Peyer's patch (tissue), 4 donors: Measurements from ENCODE around the gene PRKCH. TPM values are rescaled to one million over a fixed set of nuclear protein-coding genes. Genes with fewer than 3 reads are reported as not detected.
"Not testable (repeated sequence)": the region's sequence is repeated elsewhere in the genome, so short reads cannot be mapped to it uniquely, and the experiment has no call there.

Experiments used
- DNase-seq, 3 donors: peaks; one replicate each; pipeline ENCODE4 v3.0.0-alpha.2; 2017 to 2019
- H3K27ac ChIP-seq, 4 donors: fragments of 200-600 bp; sonication (generic); one replicate each; pipeline ENCODE4 v1.5.1; 2016 to 2019
- H3K27me3 ChIP-seq, 2 donors: fragments of 200-600 bp; sonication (generic); one replicate each; pipeline ENCODE4 v1.5.1; 2019
- H3K36me3 ChIP-seq, 3 donors: fragments of 200-600 bp; sonication (generic); one replicate each; pipeline ENCODE4 v1.5.1; 2016 to 2019
- H3K4me1 ChIP-seq, 4 donors: fragments of 200-600 bp; sonication (generic); one replicate each; pipeline ENCODE4 v1.5.1; 2016 to 2019
- H3K4me3 ChIP-seq, 4 donors: fragments of 200-600 bp; sonication (generic); 1 replicate in 3 of 4; 2 replicates in 1 of 4; pipeline ENCODE4 v1.5.1; 2016 to 2019; ENCODE audit warnings: mild to moderate bottlenecking in 1 of 4
- H3K9me3 ChIP-seq, 4 donors: fragments of 200-600 bp; sonication (generic); one replicate each; pipeline ENCODE4 v1.5.1; 2016 to 2019; ENCODE audit warnings: mild to moderate bottlenecking in 1 of 4
- POLR2A ChIP-seq, 2 donors: fragments of 450-650 bp; IDR thresholded peaks; one replicate each; pipeline ENCODE4 v1.5.1; 2017; ENCODE audit warnings: antibody characterized with exemption in 2 of 2, mild to moderate bottlenecking in 2 of 2, moderate library complexity in 2 of 2
- total RNA-seq, 4 donors: library from RNA; depleted of rRNA; stranded (reverse); fragments of >200 nt; gene quantifications; one replicate each; pipeline ENCODE4 v1.1.0, GENCODE V29; 2016
- TF ChIP-seq, protein P1 (sequence below), 6 experiments: fragments of 450-650 bp in 4 of 6; fragments of 200-600 bp in 2 of 6; sonication (generic) in 1 of 6; IDR thresholded peaks; one replicate each; pipeline ENCODE4 v1.5.1; 2017 to 2019; ENCODE audit warnings: antibody characterized with exemption in 6 of 6, mild to moderate bottlenecking in 3 of 6, moderate library complexity in 1 of 6

Gene PRKCH
- total RNA-seq, 4 donors from 2014 or later: 32.5 to 64.2 (median 53.0) TPM

DNA sequence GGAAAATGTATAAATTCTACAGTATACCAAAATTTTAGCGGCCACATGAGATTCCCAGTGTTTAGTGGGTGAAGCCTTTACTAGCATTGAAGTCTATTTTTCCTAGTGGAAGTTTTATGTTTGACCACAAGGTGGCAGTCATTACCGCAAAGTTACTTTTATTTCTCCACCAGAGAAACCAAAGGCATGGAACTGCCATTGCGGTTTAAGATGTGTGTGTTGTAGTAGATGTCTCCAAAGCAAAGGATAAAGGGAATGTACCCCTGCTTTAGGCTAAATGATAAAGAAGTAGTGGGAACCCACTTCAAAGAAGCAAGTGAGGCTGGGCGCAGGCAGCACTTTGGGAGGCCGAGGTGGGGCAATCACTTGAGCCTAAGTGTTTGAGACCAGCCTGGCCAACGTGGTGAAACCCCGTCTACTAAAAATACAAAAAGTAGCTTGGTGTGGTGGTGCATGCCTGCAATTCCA is 140.5 kb downstream of the PRKCH start:
- Histone ChIP-seq H3K27ac (no peak overlapping the region), H3K27me3 (no peaks in the 10 kb centered on the region), H3K9me3 (no peaks in the 10 kb centered on the region), H3K4me1 (peaks cover 0 to 9% (median 4%) of the 10 kb centered on the region in 4 donors), H3K36me3 (no peaks in the 10 kb centered on the region), H3K4me3 (no peak overlapping the region)
- DNase-seq: no peak
- TF ChIP-seq, protein P1, sequence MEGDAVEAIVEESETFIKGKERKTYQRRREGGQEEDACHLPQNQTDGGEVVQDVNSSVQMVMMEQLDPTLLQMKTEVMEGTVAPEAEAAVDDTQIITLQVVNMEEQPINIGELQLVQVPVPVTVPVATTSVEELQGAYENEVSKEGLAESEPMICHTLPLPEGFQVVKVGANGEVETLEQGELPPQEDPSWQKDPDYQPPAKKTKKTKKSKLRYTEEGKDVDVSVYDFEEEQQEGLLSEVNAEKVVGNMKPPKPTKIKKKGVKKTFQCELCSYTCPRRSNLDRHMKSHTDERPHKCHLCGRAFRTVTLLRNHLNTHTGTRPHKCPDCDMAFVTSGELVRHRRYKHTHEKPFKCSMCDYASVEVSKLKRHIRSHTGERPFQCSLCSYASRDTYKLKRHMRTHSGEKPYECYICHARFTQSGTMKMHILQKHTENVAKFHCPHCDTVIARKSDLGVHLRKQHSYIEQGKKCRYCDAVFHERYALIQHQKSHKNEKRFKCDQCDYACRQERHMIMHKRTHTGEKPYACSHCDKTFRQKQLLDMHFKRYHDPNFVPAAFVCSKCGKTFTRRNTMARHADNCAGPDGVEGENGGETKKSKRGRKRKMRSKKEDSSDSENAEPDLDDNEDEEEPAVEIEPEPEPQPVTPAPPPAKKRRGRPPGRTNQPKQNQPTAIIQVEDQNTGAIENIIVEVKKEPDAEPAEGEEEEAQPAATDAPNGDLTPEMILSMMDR (IDR thresholded peaks at IDR 0.05): peak; percentile 71 to 98 (median 90)
- TF ChIP-seq POLR2A (IDR thresholded peaks at IDR 0.05): no peak

DNA sequence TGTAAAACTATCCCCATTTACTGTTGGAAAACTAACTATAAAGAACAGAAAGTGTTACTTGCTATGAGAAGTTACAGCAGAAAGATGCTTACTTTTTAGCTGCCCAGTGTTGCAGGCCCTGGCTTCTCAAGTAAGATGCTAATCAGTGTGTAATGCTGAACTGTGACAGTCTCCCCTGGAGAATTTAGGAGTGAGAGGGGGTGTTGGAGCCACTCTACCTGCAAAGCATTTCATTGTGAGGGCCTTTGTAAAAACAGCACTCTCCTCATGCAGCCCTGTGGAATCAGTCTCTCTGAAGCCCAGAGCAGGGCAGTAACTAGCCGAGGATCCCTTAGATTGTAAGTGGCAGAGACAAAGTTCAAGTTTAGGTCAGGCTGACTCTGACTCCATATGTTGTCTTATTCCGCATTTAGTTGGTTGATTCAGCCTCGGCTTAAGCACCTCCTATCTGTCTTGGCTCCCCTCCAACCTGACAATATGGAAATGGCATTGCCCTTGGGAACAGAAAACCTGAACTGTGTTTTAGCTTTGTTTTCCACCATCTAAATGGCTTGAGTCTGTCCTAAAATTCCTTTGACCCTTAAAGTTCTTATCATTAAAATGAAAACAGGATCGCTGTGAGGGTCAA is 141.3 kb downstream of the PRKCH start:
- H3K4me3 ChIP-seq: no peak overlapping the region
- H3K27ac ChIP-seq: peak overlapping the region in 1 of 4 donors; percentile 8
- H3K36me3 ChIP-seq: no peaks in the 10 kb centered on the region
- peaks cover 0 to 9% (median 4%) of the 10 kb centered on the region in 4 donors for H3K4me1 ChIP-seq
- no peaks in the 10 kb centered on the region for H3K27me3 ChIP-seq
- DNase-seq: no peak
- TF ChIP-seq, protein P1 (IDR thresholded peaks at IDR 0.05): no peak
- TF ChIP-seq POLR2A (IDR thresholded peaks at IDR 0.05): no peak
- H3K9me3 ChIP-seq: no peaks in the 10 kb centered on the region

DNA sequence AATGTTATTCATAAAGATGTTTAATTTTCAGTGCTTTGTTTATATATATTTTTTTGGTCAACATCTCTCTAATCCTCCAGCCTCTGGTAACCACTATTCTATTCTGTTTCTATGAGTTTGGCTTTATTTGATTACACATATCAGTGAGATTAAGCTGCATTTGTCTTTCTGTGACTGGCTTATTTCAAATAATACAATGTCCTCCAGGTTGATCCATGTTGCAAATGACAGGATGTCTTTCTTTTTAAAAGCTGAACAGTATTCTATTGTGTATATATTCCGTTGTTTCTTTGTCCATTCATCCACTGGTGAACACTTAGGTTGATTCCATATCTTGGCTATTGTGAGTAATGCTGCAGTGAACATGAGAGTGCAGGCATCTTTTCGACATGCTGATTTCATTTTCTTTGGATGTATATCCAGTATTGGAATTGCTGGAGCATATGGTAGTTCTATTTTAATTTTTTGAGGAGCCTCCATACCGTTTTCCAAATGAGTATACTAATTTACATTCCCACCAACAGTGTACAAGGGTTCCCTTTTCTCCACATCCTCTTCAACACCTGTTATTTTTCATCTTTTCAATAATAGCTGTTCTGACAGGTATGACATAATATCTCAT is 142.4 kb downstream of the PRKCH start:
- Histone ChIP-seq H3K36me3 (no peaks in the 10 kb centered on the region), H3K9me3 (no peaks in the 10 kb centered on the region), H3K4me3 (no peak overlapping the region), H3K27me3 (no peaks in the 10 kb centered on the region), H3K27ac (no peak overlapping the region), H3K4me1 (peaks cover 0 to 9% (median 4%) of the 10 kb centered on the region in 4 donors)
- DNase-seq: no peak
- TF ChIP-seq, protein P1 (IDR thresholded peaks at IDR 0.05): no peak
- TF ChIP-seq POLR2A (IDR thresholded peaks at IDR 0.05): no peak

DNA sequence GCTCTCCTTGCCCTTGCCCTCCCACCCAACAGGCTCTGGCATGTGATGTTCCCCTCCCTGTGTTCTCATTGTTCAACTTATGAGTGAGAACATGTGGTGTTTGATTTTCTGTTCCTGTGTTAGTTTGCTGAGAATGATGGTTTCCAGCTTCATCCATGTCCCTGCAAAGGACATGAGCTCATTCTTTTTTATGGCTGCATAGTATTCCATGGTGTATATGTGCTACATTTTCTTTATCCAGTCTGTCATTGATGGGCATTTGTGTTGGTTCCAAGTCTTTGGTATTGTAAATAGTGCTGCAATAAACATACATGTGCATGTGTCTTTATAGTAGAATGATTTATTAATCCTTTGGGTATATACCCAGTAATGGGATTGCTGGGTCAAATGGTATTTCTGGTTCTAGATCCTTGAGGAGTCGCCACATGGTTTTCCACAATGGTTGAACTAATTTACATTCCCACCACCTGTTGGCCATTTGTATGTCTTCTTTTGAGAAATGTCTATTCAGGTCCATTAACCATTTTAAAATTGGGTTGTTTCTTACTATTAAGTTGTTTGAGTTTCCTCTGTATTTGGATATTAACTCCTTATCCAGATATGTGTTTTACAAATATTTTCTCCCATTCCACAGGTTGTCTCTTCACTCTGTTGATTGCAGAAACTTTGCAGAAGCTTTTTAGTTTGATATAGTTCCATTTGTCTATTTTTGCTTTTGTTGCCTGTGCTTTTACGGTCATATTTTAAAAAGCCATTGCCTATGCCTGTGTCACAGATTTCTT is 143.4 kb downstream of the PRKCH start:
- not testable (repeated sequence) for H3K27ac ChIP-seq, DNase-seq, H3K36me3 ChIP-seq, H3K27me3 ChIP-seq, H3K4me3 ChIP-seq, H3K9me3 ChIP-seq
- H3K4me1 ChIP-seq: peaks cover 0 to 10% (median 4%) of the 10 kb centered on the region in 4 donors

GRCh38 chr14:61466249-61466904 is 145.0 kb downstream of the PRKCH start:
- H3K36me3 ChIP-seq: no peaks in the 10 kb centered on the region
- H3K9me3 ChIP-seq: no peaks in the 10 kb centered on the region
- peak overlapping the region in 1 of 4 donors; percentile 35 for H3K27ac ChIP-seq
- TF ChIP-seq, protein P1 (IDR thresholded peaks at IDR 0.05): no peak
- no peak for TF ChIP-seq POLR2A (IDR thresholded peaks at IDR 0.05)
- no peak overlapping the region for H3K4me3 ChIP-seq
- peak in 1 of 3 donors; percentile 73 for DNase-seq
- H3K27me3 ChIP-seq: no peaks in the 10 kb centered on the region
- H3K4me1 ChIP-seq: peaks cover 3 to 27% (median 7%) of the 10 kb centered on the region in 4 donors
